Nucleus accumbens (tissue), 56 donors: ENCODE results near the gene MRS2.

Experiments
- DNase-seq, 56 donors: peaks; one replicate each; lab custom pipeline; 2025; lab: John Stamatoyannopoulos, UW

Gene MRS2

DNA sequence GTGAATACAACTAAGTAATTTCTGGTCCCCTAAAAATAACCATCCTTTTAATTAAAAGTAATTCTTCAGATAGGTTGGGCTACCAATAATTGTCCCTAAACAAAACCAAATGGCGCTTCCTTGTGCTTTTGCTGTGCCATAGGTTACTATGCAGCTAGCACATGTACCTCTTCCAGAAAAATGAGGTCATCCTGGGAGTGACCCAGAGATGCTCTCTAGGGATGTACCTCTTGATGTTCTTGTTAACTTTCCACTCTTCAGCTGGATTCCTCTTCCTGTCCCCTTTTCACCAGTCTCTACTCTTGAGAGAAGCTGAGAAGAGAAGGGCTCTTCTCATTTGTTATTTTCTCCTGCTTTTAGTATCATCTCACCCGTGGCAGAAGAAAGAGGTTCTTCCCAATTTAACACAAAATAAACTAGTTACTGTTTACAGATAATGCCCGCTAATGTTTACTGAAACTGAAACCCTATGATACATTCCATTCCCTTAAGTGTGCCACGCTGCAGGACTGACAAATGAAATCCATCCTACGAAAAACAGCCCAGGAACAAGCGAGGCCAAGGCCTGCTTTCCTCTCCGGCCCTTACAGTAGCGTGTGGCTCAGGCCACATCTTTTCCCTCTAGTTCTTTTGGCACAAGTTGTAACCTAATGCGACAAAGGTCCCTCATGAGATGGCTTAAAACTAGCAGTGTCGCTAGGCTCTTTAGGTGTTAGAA, 24.2 kb downstream of the MRS2 start:
- no peak for DNase-seq

- no peak for DNase-seq
These were observed 25.9 kb downstream of the MRS2 start for GRCh38 chr6:24428615-24429014.

- DNase-seq: no peak
These were observed 26.4 kb downstream of the MRS2 start for GRCh38 chr6:24429146-24429545.

DNA sequence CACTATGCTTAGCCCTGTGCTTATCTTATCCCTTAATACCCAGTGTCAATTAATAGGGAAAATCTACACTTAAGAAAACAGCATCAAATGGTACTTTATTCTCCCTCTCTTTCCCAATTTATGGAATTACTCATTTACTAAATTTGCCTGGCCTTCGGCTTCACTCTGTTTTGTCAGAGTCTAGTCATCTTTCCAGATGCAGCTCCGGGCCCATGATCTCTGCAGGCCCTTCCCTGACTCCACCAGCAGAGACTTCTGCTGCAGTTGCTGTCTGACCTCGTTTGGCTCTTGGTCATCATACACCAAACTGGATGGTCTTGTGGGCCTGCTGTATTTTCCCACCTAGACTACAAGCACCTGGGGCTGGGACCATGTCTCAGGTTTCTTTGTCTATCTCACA, 27.4 kb downstream of the MRS2 start:
- DNase-seq: no peak

DNA sequence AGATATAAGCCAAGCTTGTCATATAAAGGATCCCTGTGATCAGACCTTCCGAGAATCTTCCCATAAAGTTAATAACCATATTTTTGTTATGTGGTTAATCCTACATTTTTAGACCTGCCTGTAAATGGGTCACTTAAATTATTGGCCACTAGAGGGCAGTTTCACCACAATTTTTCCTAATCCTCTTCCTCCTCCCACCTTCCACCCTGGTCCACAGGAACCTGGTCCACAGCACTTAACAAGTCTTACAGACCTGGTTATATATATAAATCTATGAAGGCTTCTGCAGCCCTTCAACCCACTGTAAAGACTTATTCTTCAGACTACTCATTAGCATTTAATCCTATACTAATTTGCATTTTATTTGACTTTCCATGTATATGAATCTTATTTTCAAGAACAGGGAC, 28.3 kb downstream of the MRS2 start:
- DNase-seq: no peak

DNA sequence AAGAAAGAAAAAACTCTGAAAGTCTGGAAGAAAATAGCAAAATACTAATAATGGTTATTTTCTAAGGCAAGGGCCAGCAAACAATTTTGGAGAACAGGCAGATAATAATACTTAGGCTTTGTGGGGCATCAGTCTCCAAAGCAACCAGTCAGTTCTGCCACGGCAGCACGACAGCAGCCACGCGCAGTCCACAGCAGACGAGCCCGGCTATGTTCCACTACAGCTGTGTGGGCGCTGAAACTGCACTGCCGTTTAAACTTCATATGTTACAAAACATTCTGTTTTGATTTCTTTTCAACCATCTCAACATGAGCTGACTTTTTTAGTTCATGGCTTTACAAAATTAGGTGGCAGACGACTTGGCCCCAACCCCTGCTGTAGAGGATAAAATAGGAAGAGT, 29.9 kb downstream of the MRS2 start:
- DNase-seq: no peak

DNA sequence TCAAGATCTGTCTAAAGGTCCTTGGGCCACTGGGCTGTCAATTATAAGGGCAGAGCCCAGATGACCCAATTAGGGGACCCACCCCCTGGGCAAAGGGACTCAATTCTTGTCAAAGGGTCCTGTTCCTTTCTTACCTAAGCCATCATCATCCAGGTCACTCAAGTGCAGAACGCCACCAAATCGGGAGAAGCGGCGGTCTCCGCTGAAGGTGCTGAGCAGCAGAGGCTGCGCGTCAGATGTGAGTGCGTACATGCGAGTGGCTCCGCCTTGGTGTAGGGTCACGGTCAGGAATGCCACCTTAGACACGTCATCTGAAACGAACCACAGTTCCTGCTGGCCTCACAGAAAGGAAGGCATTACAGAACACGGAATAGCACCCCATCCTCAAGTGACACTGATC, 34.2 kb downstream of the MRS2 start:
- no peak for DNase-seq

DNA sequence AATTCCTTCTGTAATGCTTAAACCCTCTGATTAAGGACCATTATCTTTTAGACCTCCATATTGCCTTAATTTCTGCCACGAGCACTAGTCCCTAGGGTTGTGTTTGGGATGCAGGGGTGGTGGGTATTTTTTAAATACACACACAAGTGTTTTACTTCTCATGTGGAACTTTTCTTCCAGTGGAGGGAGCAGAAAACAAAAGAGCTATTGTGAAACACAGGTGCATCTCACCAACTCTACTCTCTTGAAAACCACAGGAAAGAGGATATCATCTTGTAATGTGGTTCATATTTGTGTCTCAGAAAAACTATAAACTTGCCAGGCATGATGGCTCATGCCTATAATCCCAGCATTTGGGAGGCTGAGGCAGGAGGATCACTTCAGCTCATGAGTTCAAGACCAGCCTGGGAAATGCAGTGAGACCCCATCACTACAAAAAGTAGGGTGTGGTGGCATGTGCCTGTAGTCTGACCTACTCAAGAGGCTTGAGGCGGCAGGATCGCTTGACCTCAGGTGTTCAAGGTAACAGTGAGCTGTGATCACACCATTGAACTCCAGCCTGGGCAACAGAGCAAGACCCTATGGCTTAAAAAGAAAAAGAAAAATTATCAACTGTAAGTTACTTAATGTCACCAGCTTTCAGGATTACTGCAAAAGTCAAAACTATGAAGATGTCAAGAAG, 37.3 kb downstream of the MRS2 start:
- DNase-seq: no peak

DNA sequence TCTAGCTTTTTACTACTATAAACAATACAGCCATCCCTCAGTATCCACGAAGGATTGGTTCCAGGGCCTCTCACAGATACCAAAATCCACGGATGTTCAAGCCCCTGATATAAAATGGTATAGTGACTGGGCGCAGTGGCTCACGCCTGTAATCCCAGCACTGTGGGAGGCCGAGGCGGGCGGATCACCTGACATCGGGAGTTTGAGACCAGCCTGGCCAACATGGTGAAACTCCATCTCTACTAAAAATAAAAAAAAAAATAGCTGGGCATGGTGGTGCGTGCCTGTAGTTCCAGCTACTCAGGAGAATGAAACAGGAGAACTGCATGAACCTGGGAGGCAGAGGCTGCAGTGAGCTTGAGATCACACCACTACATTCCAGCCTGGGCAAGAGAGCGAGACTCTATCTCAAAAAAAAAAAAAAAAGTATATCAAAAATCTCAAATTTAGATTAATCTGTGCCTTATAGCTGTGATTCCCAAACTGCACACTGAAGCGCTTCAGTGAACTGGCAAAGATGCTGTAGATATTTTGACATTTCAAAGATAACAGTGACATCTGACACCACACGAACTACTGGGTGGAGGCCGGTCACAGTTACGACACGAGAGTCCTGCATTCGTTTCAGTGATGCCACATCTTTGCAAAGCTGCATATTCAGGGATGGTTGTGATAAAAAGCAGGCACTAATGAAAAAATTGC, 38.3 kb downstream of the MRS2 start:
- DNase-seq: no peak

GRCh38 chr6:24441599-24441904, 38.8 kb downstream of the MRS2 start:
- no peak for DNase-seq

- DNase-seq: no peak
These were observed 41.9 kb downstream of the MRS2 start for GRCh38 chr6:24444588-24444987.

DNA sequence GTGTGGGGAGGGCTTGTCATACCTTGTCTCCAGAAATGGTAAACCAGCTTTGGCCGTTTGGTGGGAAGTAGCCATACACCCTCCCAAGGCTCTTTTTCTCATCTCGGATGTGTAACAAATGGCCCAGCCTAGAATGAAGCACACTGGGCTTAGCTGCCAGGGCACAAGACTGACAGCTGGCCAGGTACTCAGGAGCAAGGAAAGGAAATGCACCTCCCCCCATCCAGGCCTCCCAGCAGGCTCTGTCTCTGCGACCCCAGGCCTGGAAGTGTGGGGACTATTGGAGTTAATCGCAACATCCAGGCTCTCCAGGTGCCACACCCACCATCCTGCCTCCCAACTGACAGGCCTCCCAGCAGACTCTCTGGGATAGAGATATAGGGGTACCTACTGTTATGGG, 43.0 kb downstream of the MRS2 start:
- DNase-seq: no peak

GRCh38 chr6:24446670-24447069, 43.9 kb downstream of the MRS2 start:
- DNase-seq: no peak

DNA sequence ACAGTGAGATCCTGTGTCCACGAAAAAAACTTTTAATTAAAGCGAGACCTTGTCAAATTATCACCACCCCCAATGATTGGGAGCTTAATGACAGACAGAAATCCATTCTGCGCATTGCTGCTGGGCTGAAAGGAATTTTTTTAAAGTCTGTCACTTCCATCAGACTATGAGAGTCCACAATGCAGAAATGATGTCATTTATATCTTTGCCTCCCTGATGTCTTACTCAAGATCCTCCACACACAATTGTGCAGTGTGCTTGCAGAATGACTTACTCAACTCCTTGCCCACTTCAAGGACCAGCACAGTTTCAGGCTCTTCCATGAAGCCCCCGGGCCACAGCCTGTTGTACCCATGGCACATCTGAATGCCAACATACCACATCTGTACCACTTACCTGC, 45.7 kb downstream of the MRS2 start:
- DNase-seq: no peak

DNA sequence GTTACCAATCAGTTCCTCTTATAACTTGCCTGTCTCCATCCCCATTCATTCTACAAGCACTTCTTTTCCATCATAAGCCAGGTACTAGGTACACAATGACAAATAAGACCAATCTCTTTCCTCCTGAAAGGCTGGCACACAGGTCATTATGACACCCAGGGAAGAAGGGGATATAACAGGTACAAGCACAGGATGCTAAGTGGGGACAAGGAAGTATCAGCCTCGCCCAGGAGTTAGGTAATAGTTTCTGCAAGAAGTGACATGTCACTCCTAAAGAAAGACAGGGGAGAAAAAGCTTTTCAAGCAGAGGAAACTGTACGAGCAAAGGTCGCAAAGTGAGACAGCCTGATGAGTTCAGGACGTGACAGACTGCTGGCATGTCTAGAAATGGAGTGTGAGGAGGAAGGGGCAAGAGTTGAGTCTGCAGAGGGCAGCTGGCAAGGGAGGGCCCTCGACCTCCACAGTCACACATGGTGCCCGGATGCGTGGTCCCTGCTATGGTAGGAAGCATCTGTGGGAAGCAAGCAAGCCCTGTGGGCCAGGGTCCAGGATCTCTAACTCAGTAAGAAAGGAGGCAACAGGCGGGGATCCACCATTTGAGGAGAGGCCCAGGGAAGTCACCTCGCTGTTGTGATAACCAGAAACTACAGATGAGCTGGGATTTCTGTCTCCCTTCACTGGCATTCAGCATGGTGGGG, 46.2 kb downstream of the MRS2 start:
- no peak for DNase-seq

DNA sequence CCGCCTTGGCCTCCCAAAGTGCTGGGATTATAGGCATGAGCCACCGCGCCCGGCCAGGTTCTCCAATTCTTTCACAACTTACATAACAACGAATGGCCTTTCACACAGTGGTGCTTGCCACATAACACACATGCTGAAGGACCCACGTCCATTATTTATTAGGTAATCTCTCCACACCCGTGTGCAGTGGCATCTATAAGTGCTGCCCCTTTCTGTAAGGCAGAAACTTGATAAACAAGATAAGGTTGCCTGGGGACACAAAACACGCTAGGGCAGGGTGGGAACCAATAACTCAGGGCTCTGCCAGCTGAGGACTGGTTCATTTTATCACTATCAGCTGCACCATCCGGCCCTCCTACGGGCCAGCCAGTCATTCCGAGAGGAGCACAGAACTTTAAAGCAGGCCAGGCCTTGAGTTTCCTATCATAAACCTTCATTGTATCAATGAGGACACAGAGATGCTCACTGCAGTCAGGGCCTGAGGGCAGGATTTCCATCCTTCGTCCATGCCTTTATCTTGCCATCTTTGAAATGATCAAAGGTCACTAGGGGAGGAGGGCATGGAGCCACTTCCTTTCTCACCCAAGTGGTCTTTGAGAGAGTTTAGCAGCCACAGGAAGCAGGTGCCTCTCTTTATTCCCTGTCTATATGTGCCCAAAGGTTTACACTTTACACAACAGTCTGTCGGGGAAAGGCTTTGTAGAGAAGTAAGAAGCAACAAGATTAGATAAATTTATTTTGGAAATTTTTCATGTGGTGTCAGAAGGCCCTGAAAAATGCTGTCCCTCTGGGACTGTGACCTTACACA, 49.0 kb downstream of the MRS2 start:
- DNase-seq: no peak

DNA sequence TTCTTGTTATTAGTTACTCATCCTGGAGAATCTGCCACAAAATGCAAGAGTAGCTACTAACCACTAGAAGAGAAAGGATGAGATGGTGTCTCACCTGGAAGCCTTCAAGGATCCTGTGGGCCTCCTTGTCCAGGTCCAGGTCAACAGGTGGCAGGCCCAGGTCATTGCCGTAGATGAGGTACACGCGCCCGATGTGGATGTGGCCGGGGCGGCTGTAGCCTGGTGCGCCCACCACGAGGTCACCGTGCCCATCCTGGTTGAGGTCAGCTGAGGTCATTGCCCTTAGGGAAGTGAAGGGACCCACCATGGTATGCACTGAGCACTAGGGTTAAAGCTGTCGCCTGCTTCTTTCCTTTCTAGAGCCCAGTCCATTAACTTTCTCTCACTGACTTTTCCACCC, 51.2 kb downstream of the MRS2 start:
- DNase-seq: no peak

DNA sequence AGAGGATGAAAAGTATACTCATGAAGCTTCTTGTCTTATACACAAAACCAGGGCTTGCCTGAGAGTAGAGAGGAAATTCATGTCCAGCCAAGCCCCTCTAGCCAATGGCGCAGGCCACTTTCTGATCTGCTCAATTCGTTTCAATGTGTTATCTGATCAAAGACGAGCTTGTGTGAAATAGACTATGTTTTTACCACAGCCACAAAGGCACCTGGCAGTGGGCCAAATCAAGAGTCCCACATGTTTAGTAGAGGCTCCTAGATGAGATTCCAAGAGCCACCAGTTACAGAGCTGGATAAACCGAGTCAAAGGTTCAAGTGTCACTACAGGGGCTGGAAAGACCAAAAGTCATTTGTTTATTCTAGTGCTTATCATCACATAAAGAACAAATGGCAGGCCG, 51.7 kb downstream of the MRS2 start:
- DNase-seq: no peak

- no peak for DNase-seq
These were observed 52.3 kb downstream of the MRS2 start for GRCh38 chr6:24455061-24455460.

GRCh38 chr6:24458134-24458533, 55.4 kb downstream of the MRS2 start:
- no peak for DNase-seq

DNA sequence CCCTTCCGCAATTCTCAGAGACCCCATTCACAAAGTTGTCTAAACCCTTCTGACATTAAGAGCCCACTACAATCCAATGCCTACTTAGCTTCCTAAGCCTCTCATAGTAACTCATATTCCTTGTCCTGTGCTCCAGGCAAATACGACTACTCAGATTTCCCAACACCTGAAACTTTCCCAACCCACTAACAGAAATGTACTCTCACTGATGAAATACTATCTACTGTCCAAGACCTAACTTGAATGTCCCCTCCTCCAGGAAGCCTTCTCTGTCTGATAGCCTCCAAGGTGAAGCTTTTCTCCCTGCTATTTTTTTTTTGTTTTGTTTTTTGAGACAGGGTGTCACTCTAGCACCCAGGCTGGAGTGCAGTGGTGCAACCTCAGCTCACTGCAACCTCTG, 56.2 kb downstream of the MRS2 start:
- no peak for DNase-seq
